ENCODE measurements around the gene LMF1.

Gene LMF1

GRCh38 chr16:945271-946047, 25.3 kb downstream of the LMF1 start:
- no peak for DNase-seq

GRCh38 chr16:943971-944370, 26.8 kb downstream of the LMF1 start:
- no peak for DNase-seq

GRCh38 chr16:942436-943060, 28.2 kb downstream of the LMF1 start:
- DNase-seq, result no peak

- no peak for DNase-seq
These were observed 30.8 kb downstream of the LMF1 start for GRCh38 chr16:939941-940340.

GRCh38 chr16:939311-939710, 31.5 kb downstream of the LMF1 start:
- DNase-seq, result no peak

GRCh38 chr16:938752-939151, 32.0 kb downstream of the LMF1 start:
- no peak for DNase-seq

GRCh38 chr16:938136-938535, 32.6 kb downstream of the LMF1 start:
- DNase-seq, result no peak

GRCh38 chr16:937723-938122, 33.1 kb downstream of the LMF1 start:
- DNase-seq, result no peak

- DNase-seq, result no peak
These were observed 33.5 kb downstream of the LMF1 start for GRCh38 chr16:937311-937710.

- DNase-seq, result no peak
These were observed 35.1 kb downstream of the LMF1 start for GRCh38 chr16:935684-936083.

GRCh38 chr16:934178-934577, 36.6 kb downstream of the LMF1 start:
- DNase-seq, result no peak

GRCh38 chr16:933581-933980, 37.2 kb downstream of the LMF1 start:
- DNase-seq, result no peak

GRCh38 chr16:932831-933330, 37.9 kb downstream of the LMF1 start:
- no peak for DNase-seq

- DNase-seq, result no peak
These were observed 38.9 kb downstream of the LMF1 start for GRCh38 chr16:931626-932500.

GRCh38 chr16:931171-931570, 39.6 kb downstream of the LMF1 start:
- no peak for DNase-seq

GRCh38 chr16:930511-930910, 40.3 kb downstream of the LMF1 start:
- no peak for DNase-seq

- DNase-seq, result no peak
These were observed 40.7 kb downstream of the LMF1 start for GRCh38 chr16:930076-930475.

GRCh38 chr16:929227-930073, 41.3 kb downstream of the LMF1 start:
- DNase-seq, result no peak

GRCh38 chr16:928526-928925, 42.3 kb downstream of the LMF1 start:
- no peak for DNase-seq

- DNase-seq, result no peak
These were observed 42.9 kb downstream of the LMF1 start for GRCh38 chr16:927931-928330.

GRCh38 chr16:927406-927805, 43.4 kb downstream of the LMF1 start:
- no peak for DNase-seq

- DNase-seq, result no peak
These were observed 44.1 kb downstream of the LMF1 start for GRCh38 chr16:926715-927114.

- DNase-seq, result no peak
These were observed 46.0 kb downstream of the LMF1 start for GRCh38 chr16:924806-925205.
